Measurements from ENCODE around the gene SLC6A18. TPM values are rescaled to one million over a fixed set of nuclear protein-coding genes. Genes with fewer than 3 reads are reported as not detected.

The SLC6A18 gene
- total RNA-seq, 1 donor from 2014 or later: not detected

- no peak for ATAC-seq
Observed at GRCh38 chr5:1214163-1214935, 10.8 kb upstream of the SLC6A18 start.

GRCh38 chr5:1214936-1215220 lies 10.3 kb upstream of the SLC6A18 start:
- DNase-seq (ENCODE audit: low spot score): no peak

More at GRCh38 chr5:1214163-1214935, 10.8 kb upstream of the SLC6A18 start:
- DNase-seq (ENCODE audit: low spot score): no peak

GRCh38 chr5:1215320-1216096 lies 9.7 kb upstream of the SLC6A18 start:
- no peak for DNase-seq (ENCODE audit: low spot score)
- ATAC-seq: no peak

More at GRCh38 chr5:1214936-1215220, 10.3 kb upstream of the SLC6A18 start:
- no peak for ATAC-seq

- DNase-seq (ENCODE audit: low spot score): no peak
- no peak for ATAC-seq
Observed at GRCh38 chr5:1216211-1216917, 8.8 kb upstream of the SLC6A18 start.

GRCh38 chr5:1216918-1217295 lies 8.3 kb upstream of the SLC6A18 start:
- ATAC-seq: no peak
- no peak for DNase-seq (ENCODE audit: low spot score)

- ATAC-seq (no peak), DNase-seq (ENCODE audit: low spot score) (no peak)
Observed at GRCh38 chr5:1217596-1218206, 7.5 kb upstream of the SLC6A18 start.

GRCh38 chr5:1218351-1219080 lies 6.7 kb upstream of the SLC6A18 start:
- ATAC-seq (no peak), DNase-seq (ENCODE audit: low spot score) (no peak)

- DNase-seq (ENCODE audit: low spot score) (no peak), ATAC-seq (no peak)
Observed at GRCh38 chr5:1219098-1219767, 5.9 kb upstream of the SLC6A18 start.

- DNase-seq (ENCODE audit: low spot score) (no peak), ATAC-seq (no peak)
Observed at GRCh38 chr5:1219768-1220100, 5.4 kb upstream of the SLC6A18 start.

GRCh38 chr5:1220351-1220750 lies 4.8 kb upstream of the SLC6A18 start:
- no peak for DNase-seq (ENCODE audit: low spot score)

GRCh38 chr5:1220831-1221230 lies 4.3 kb upstream of the SLC6A18 start:
- ATAC-seq (no peak), DNase-seq (ENCODE audit: low spot score) (no peak)

More at GRCh38 chr5:1220351-1220750, 4.8 kb upstream of the SLC6A18 start:
- ATAC-seq: no peak

- ATAC-seq (no peak), DNase-seq (ENCODE audit: low spot score) (no peak)
Observed at GRCh38 chr5:1221721-1222120, 3.5 kb upstream of the SLC6A18 start.

GRCh38 chr5:1222147-1222546 lies 3.0 kb upstream of the SLC6A18 start:
- ATAC-seq: no peak
- no peak for DNase-seq (ENCODE audit: low spot score)

- ATAC-seq (no peak), DNase-seq (ENCODE audit: low spot score) (no peak)
Observed at GRCh38 chr5:1222621-1223277, 2.4 kb upstream of the SLC6A18 start.

- ATAC-seq: no peak
- DNase-seq (ENCODE audit: low spot score): no peak
Observed at GRCh38 chr5:1223278-1223670, 1.9 kb upstream of the SLC6A18 start.

GRCh38 chr5:1224631-1225030 lies 550 bp upstream of the SLC6A18 start:
- ATAC-seq (no peak), DNase-seq (ENCODE audit: low spot score) (no peak)

- ATAC-seq (no peak), DNase-seq (ENCODE audit: low spot score) (no peak)
Observed at GRCh38 chr5:1226231-1226630, 1.1 kb downstream of the SLC6A18 start.

GRCh38 chr5:1226839-1227581 lies 1.8 kb downstream of the SLC6A18 start:
- ATAC-seq: no peak
- DNase-seq (ENCODE audit: low spot score): no peak

GRCh38 chr5:1227667-1228066 lies 2.5 kb downstream of the SLC6A18 start:
- no peak for ATAC-seq
- DNase-seq (ENCODE audit: low spot score): no peak

All from left lobe of liver (tissue), 2 donors.